ENCODE measurements around the gene CD244. TPM values are rescaled to one million over a fixed set of nuclear protein-coding genes. Genes with fewer than 3 reads are reported as not detected.
"Not testable (repeated sequence)": the region's sequence is repeated elsewhere in the genome, so short reads cannot be mapped to it uniquely, and the experiment has no call there.

The CD244 gene
- total RNA-seq, 4 donors from 2014 or later, result 0.25 to 0.63 (median 0.34) TPM; not detected in 1

- H3K4me3 ChIP-seq (ENCODE audit: low read depth, poor library complexity, severe bottlenecking), result no peak overlapping the region
- DNase-seq (ENCODE audit: low spot score in 2 of 2), result no peak
- 72 to 78% methylated on average over 4 of the region's 4 CpGs for WGBS, 2 donors
- intact Hi-C loops (cut with DNase I; ENCODE audit: low total_unique reads), result no loop called here
- TF ChIP-seq CTCF (IDR thresholded peaks at IDR 0.05) (no peak), POLR2A (IDR thresholded peaks at IDR 0.05) (no peak)
Measured at GRCh38 chr1:160905617-160905989, 42.9 kb upstream of the CD244 start.

- intact Hi-C loops (cut with DNase I; ENCODE audit: low total_unique reads), result no loop called here
- WGBS, 2 donors, result 83 to 84% methylated on average over 8 of the region's 8 CpGs
- no peak for DNase-seq (ENCODE audit: low spot score in 2 of 2)
- H3K4me3 ChIP-seq (ENCODE audit: low read depth, poor library complexity, severe bottlenecking), result no peak overlapping the region
- no peak for TF ChIP-seq CTCF (IDR thresholded peaks at IDR 0.05)
Measured at GRCh38 chr1:160904783-160905616, 42.3 kb upstream of the CD244 start.

- H3K4me3 ChIP-seq (ENCODE audit: low read depth, poor library complexity, severe bottlenecking); intact Hi-C loops (cut with DNase I; ENCODE audit: low total_unique reads); DNase-seq (ENCODE audit: low spot score in 2 of 2): not testable (repeated sequence)
- WGBS, 2 donors, result 68 to 77% methylated on average over 1 of the region's 1 CpG
Measured at GRCh38 chr1:160902251-160902650, 39.6 kb upstream of the CD244 start.

GRCh38 chr1:160901768-160902167, 39.1 kb upstream of the CD244 start:
- intact Hi-C loops (cut with DNase I; ENCODE audit: low total_unique reads), result no loop called here
- 82 to 88% methylated on average over 2 of the region's 2 CpGs for WGBS, 2 donors
- TF ChIP-seq CTCF (IDR thresholded peaks at IDR 0.05) (no peak), POLR2A (IDR thresholded peaks at IDR 0.05) (no peak)
- no peak for DNase-seq (ENCODE audit: low spot score in 2 of 2)
- no peak overlapping the region for H3K4me3 ChIP-seq (ENCODE audit: low read depth, poor library complexity, severe bottlenecking)

- 60 to 71% methylated on average over 3 of the region's 3 CpGs for WGBS, 2 donors
- DNase-seq (ENCODE audit: low spot score in 2 of 2); H3K4me3 ChIP-seq (ENCODE audit: low read depth, poor library complexity, severe bottlenecking); intact Hi-C loops (cut with DNase I; ENCODE audit: low total_unique reads): not testable (repeated sequence)
Measured at GRCh38 chr1:160900683-160901082, 38.0 kb upstream of the CD244 start.

- intact Hi-C loops (cut with DNase I; ENCODE audit: low total_unique reads); DNase-seq (ENCODE audit: low spot score in 2 of 2); H3K4me3 ChIP-seq (ENCODE audit: low read depth, poor library complexity, severe bottlenecking): not testable (repeated sequence)
- 93 to 95% methylated on average over 18 of the region's 18 CpGs for WGBS, 2 donors
Measured at GRCh38 chr1:160894368-160895135, 31.9 kb upstream of the CD244 start.

GRCh38 chr1:160891474-160891873, 28.8 kb upstream of the CD244 start:
- intact Hi-C loops (cut with DNase I; ENCODE audit: low total_unique reads), result no loop called here
- TF ChIP-seq POLR2A (IDR thresholded peaks at IDR 0.05), result no peak
- TF ChIP-seq CTCF (IDR thresholded peaks at IDR 0.05), result no peak
- DNase-seq (ENCODE audit: low spot score in 2 of 2), result no peak
- no peak overlapping the region for H3K4me3 ChIP-seq (ENCODE audit: low read depth, poor library complexity, severe bottlenecking)
- 59 to 60% methylated on average over 2 of the region's 2 CpGs for WGBS, 2 donors
